DMS 273 (cell line): ENCODE results near the gene ITGA8.
"Not testable (repeated sequence)": the region's sequence is repeated elsewhere in the genome, so short reads cannot be mapped to it uniquely, and the experiment has no call there.

Experiments
- DNase-seq: peaks from one replicate; lab custom pipeline; 2025; ENCODE audit not compliant: unreplicated experiment; lab: John Stamatoyannopoulos, UW

ITGA8 gene

DNA sequence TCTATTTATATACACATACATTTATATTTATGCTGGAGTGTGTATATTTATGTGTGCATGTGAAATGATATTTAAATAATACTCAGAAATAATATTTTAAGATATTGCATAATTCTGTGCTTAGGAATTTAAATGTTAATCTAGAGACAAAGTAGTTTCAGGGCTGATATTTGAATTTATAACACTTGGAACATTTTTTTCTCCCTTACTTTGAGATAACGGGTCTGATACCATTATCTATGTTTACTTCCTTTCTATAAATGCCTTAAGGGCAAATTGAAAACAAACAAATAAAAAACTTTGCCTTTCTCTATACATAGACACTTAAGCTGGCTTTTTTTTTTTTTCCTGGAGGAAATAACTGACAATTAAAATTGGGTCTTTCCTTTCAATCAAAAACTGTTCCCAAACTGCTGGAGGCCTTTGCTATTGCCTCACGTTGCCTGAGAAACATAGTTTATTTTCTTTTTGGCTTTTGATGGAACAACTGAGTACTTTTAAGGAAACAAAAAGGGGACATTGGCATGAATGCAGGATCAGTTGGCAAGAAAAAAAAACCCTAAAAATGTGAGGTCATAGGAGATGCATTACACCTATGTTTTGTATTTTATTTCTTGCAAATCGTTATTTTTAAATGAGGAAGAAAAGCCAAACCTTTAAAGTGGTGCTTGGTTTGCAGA lies 98.7 kb downstream of the ITGA8 start:
- DNase-seq, result no peak

DNA sequence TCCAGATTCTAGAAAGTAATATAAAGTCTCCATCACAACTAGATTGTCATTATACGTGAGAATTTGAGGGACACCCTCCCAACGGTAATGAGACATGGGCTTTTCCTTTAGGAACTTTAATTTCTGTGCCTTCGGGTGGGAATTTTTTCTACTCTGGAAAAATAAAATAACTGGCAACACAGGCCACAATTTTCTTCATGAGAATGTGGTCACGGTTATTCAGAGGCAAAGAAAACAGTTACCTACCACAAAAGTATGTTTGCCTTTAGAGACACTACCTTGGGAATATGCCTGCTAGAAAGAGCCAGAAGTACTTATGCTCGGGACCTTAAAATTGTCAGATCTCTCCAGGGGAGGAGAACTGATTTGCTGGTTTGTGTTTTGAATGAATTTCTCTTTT lies 99.4 kb downstream of the ITGA8 start:
- no peak for DNase-seq

- DNase-seq, result no peak
Observed at GRCh38 chr10:15609246-15609645, 110.5 kb downstream of the ITGA8 start.

DNA sequence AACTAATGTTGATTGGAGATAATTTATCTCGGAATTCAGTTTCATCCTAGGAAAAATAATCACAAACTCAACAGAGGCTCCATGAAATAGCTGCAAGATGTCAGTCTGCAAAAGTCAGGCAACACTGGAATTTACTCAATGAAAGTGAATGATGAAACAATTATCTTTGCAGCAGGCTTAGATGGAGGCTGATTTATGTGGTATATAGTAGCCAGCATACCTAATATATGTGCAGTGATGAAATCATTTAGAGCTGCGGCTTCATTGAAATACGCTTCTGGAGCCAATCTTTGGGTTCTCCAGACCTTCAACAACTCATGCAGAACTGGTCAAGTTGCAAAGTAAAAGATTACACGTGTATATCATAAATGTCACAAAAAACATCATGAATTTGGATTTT lies 113.3 kb downstream of the ITGA8 start:
- DNase-seq, result no peak

- no peak for DNase-seq
Observed at GRCh38 chr10:15605740-15606369, 113.9 kb downstream of the ITGA8 start.

- DNase-seq, result no peak
Observed at GRCh38 chr10:15603446-15604011, 116.2 kb downstream of the ITGA8 start.

GRCh38 chr10:15601819-15602218 lies 117.9 kb downstream of the ITGA8 start:
- no peak for DNase-seq

DNA sequence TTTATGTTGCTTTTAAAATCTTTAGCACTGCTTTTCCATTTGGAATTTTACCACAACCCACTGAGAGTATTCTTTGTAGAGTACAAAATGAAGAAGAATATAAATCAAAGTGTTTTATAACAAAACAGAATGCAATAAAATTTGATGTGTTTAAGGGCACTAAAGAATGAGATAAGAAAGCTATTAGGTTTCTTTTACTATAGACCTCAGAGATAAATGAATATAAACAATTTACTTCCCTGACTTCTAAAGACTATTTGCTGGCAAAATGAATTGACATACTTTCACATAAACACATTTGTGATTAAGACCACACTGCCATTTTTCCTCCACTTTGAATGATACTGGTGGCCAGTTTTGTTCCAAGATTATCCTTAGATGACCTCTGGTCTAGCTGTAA lies 124.5 kb downstream of the ITGA8 start:
- DNase-seq, result no peak

GRCh38 chr10:15591937-15592336 lies 127.8 kb downstream of the ITGA8 start:
- no peak for DNase-seq

DNA sequence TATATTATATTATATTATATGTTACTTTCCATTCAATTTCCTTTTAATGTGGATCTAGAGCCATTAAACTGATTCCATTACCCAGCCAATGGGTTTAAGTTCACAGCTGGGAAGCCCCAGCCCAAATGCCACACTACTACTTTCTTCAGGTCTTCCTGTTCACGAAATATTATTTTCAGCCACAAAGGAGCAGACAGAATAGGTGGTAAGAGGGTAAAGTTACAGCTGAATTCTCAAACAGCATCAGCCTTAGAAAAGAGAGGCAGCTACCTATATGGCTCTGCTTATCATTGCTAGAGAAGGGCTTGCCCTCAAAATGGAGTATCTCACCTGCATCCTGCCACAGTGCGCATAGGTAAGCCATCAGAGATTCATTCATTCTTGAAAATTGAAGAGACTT lies 128.3 kb downstream of the ITGA8 start:
- DNase-seq, result no peak

DNA sequence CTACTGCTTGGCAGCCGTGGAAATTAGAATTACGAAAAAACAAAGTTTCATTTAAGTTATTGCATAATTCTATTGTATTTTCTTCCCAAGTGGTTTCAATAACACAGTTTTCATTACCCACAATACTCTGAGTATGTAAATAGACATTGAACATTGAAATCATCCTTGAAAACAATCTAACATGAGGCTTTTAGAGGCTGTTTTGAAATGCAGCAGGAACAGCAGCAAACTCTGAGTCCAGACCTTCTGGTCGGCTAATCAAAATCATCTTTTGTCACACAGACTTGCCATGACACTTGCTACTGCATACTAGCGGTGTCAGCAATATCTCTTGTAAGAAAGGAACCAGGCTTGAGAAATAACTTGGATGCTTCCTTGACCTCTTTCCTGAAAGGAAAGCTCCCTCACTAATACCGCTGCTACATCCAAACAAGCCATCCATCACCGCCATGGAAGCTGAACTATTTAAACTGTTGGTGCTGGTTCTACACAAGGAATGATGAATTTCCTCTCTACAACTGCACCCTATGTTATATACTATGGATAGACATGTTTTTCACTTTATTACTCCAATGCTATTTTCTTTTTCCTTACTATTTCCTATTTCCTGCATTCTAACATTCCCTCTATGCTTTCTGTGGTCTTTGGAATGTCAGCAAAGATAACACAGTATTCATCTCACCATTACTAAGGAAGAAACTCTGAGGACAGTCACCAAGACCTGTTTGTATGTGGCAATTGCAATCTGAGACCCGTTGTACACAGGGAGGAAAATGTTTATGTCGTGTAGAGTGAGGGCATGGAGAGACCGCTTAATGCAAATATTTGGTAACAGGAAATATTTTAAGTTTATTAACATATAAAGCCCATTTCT lies 130.8 kb downstream of the ITGA8 start:
- DNase-seq, result no peak

- DNase-seq, result no peak
Observed at GRCh38 chr10:15588151-15588550, 131.6 kb downstream of the ITGA8 start.

DNA sequence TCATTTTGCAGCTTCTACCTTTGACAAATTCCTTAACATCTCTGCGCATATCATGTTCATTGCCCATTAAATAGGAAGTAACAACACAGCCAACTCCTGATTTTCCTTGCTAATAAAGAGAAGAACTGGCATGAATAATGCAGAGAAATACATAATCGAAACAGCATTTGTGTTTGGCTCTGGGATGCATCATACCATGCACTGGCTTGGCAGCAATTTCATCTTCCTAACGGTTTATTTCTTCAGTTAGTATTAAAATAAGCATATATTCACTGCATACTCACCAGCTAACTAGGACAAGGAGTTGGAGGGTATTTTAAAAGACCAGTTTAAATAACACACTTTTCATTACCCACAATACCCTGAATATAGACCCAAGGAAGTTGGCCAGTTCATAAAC lies 132.5 kb downstream of the ITGA8 start:
- DNase-seq, result no peak

DNA sequence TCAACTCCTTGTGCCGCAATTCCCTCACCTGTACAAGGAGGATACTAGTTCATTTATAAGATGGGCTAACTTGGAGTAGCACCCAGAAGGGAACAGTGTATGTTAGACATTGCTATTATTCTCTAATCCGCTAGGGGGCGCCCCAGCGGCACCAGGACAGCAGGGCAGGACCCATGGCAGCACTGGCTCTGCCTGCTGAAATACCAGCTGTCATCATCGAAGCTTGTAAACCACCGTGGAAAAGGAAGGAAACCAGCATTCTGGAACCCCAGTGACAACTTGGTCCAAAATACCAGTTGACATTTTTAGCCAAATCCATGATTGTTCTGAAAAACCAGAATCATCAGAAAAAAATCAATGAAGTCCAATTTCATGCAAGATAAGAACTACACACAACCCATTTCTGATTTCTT lies 134.4 kb downstream of the ITGA8 start:
- DNase-seq, result peak; percentile 84

DNA sequence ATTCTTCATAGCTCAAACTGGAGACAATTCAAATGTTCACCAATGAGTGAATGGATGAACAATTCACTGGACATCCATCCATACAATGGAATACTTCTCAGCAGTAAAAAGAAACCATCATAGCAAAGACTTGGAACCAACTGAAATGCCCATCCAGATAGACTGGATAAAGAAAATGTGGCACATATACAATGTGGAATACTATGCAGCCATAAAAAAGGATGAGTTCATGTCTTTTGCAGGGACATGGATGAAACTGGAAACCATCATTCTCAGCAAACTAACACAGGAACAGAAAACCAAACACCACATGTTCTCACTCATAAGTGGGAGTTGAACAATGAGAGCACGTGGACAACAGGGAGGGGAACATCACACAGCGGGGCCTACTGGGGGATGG lies 136.8 kb downstream of the ITGA8 start:
- not testable (repeated sequence) for DNase-seq

DNA sequence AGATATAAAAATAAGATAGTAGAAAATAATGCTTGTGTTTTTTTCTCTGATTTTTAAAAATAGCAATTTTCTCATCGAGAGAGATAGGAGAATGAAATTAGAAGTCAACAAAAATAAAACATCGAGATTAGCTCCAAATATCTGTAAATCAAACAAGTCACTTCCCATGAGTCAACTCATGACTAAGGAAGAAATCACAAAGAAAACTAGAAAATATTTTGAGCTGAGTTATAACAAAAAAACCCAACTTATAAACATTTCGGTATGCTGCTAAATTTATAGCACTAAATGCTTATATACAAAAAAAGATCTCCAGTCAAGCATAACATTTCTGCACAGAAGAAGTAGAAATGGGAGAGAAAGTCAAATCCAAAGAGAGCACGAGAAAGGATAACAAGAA lies 140.1 kb downstream of the ITGA8 start:
- no peak for DNase-seq

DNA sequence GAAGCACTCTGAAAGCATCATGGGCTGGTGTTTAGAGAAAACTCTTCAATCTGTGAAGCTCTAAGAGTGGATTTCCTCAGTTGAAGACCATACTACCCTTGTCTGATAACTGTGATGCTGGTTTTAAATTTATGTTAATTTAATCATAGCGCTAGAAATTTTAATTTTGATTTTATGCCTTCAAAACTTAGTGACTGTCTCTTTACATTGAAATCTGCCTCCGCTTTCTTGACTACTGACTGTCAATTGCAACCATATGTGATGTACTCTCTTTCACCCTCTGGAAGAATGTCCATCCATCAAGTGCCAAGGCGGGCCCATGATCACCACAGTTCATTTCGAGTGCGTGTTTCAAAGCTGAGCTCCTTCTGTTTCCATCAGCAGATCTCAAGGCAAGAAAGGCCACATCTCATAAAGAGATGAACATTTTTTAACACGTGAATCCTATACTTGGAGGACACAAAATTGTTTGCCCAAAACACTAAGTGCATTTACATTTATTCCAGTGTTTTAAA lies 147.1 kb downstream of the ITGA8 start:
- no peak for DNase-seq

- peak; percentile 47 for DNase-seq
Observed at GRCh38 chr10:15571575-15571974, 148.1 kb downstream of the ITGA8 start.

GRCh38 chr10:15570738-15571339 lies 148.9 kb downstream of the ITGA8 start:
- DNase-seq, result no peak

DNA sequence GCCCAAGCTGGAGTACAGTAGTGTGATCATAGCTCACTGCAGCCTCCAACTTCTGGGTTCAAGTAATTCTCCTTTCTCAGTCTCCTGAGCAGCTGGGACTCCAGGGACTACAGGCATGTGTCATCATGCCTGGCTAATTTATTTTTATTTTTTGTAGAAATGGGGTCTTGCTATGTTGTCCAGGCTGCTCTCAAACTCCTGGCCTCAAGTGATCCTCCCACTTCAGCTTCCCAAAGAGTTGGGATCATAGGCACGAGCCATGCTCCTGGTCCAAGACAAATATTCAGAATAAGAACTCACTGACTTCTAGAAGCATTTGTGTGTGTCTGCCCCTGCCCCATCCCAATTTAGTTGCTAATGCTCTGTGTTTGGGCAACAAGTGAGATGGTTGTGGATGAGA lies 151.8 kb downstream of the ITGA8 start:
- no peak for DNase-seq

DNA sequence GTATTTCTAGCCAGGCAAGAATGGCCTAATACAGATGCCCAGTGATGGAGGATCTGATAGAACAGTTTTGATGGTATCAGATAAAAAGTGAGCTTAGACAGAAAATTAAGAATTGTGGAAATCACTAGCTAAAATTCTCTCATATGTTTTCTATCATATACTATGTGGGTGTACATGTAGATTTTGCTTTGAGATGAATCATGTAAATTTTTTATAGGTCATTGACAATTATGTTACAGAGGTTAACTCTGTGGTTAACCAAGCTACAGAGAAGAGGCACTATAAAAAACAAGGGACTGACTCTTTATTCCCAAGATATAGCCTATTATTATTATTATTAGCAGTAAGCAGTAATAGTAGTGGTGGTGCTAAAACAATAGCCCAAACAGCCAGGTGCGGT lies 156.5 kb downstream of the ITGA8 start:
- no peak for DNase-seq
